NAMALWA (cell line): ENCODE results near the gene KCMF1.

Experiments used
- DNase-seq: peaks from one replicate; pipeline ENCODE4 v3.0.0-alpha.2; 2015; ENCODE audit warnings: low spot score

Gene KCMF1

GRCh38 chr2:84956334-84957297 lies 14.3 kb upstream of the KCMF1 start:
- DNase-seq = no peak

- DNase-seq = no peak
These were observed 13.2 kb upstream of the KCMF1 start for GRCh38 chr2:84957771-84958134.

GRCh38 chr2:84958135-84959059 lies 12.6 kb upstream of the KCMF1 start:
- no peak for DNase-seq

DNA sequence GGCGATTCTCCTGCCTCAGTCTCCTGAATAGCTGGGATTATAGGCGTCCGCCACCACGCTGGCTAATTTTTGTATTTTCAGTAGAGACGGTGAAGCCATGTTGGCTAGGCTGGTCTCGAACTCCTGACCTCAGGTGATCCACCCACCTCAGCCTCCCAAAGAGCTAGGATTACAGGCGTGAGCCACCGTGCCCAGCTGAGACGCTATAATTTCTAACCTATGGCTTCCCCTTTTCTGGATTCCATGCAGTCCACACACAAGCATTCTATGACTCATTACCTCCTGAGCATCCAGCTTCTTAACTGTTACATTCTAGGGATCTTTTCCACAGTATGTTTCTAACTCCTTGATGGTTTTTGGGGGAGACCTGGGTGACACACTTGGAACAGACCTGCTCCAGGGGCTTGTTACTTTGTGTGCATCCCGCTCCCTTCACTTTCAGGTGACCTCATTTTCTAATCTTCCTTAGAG lies 11.8 kb upstream of the KCMF1 start:
- no peak for DNase-seq

GRCh38 chr2:84959566-84960506 lies 11.1 kb upstream of the KCMF1 start:
- no peak for DNase-seq

- DNase-seq = no peak
These were observed 8.0 kb upstream of the KCMF1 start for GRCh38 chr2:84962917-84963316.

- DNase-seq = no peak
These were observed 7.7 kb upstream of the KCMF1 start for GRCh38 chr2:84963323-84963691.

GRCh38 chr2:84963692-84964405 lies 7.1 kb upstream of the KCMF1 start:
- no peak for DNase-seq

DNA sequence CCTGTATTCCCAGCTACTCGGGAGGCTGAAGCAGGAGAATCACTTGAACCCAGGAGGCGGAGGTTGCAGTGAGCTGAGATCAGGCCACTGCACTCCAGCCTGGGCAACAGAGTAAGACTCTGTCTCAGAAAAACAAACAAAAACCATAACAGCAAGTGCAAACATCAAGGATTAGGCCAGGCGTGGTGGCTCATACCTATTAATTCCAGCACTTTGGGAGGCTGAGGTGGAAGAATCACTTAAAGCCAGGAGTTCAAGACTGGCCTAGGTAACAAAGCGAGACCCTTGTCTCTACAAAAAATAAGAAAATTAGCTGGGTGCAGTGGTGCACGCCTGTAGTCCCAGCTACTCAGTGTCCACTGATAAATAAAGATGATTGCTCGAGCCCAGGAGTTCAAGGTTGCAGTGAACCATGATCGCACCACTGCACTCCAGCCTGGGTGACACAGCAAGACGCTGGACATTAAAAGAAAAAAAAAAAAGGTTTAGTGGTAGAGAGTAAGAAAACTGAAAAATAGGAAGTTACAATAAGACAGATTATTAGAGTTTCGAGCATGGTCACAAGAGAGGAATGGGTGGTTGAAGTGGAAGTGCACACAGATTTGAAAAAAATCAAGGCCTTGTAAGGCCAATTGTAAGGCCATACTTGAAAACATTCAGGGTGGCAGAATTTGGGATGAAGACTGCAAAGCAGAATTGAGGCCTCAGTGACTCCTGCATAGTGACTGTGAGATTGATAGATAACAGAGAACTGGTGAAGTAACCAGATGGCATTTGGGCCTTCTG lies 6.4 kb upstream of the KCMF1 start:
- no peak for DNase-seq

DNA sequence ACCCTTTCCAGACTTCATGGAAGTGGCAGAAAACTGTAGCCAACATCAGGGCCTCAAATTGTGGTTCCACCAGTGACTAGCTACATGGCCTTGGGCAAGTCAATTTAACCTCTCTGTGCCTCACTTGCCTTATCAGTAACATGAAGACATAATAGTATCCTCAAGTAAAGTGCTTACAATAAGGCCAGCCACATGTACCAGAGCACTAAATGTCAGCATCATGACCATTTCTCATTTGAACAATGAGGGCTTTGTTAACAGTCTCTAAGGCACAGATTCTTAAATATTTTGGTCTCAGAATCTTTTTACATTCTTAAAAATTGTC lies 5.8 kb upstream of the KCMF1 start:
- DNase-seq = no peak

DNA sequence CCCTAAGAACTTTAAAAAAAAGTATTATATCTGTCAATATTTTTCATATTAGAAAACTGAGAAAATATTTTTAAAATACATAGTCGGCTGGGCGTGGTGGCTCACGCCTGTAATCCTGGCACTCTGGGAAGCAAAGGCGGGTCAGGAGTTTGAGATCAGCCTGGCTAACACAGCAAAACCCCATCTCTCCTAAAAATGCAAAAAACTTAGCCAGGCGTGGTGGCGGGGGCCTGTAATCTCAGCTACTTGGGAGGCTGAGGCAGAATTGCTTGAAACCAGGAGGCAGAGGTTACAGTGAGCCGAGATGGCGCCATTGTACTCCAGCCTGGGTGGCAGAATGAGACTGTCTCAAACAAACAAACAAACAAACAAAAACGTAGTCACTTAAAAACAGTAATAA lies 5.1 kb upstream of the KCMF1 start:
- DNase-seq = no peak

GRCh38 chr2:84966731-84967130 lies 4.2 kb upstream of the KCMF1 start:
- no peak for DNase-seq

DNA sequence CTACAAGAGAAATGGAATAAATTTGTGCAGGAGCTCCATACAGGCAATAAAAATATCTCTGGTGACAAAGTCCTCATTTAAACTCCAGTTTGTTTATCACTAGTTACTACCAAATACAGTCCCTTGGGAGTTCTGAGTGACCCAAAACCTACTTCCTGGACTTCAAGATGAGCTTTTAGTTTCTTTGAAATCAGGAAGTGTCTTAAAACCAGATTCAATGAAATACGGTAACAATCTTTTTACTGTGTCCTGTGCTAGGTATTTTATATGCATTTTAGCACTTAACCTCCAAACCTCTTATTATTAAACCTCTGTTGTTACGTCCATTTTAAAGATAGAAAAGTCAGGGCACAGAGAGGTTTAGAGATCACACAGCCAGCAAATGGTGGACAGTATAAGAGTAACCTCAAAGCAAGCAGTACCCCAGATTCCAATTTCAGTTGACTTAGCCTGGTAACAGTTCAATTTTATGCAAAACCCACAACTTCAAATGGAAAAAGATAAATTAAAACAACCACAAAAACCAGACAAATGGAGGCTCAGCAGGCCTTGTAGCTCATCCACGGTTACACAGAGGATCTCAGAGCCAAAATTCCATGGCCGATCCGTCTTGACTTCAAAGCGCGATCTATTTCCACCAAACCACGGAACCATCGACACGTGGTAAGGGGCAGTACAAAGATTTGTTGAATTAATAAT lies 1.3 kb upstream of the KCMF1 start:
- peak; percentile 67 for DNase-seq

DNA sequence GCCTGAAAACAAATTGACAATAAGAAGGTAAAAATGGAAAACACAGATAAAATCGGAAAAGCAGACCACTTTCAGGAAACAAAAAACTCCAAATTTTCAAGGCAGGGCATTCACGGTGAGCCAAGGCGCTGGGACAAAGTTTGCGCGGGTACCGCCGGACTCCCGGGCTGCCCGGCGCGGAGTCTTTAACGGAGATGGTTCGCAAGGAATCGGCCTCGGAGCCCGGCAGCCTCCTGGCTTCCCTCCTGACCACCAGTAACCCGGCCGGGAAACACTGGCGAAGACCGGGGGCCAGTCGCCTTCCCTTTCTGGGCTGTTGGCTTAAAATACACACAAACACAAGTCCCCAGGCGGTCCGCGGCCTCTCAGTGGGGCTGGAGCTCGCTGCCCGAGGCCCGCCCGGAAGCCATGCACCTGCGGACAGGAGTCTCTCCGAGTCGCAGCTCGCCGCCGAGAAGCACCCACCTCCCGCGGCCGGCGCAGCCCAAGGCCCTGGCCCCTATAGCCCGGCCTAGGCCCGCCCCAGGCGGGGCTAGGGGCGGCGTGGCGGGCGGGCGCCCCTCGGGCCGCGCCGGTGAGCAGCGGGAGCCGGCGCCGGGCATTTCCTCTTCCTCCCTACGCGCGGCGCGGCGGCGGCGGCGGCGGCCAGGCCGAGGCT lies 622 bp upstream of the KCMF1 start:
- peak; percentile 69 for DNase-seq

- peak; percentile 71 for DNase-seq
These were observed 697 bp downstream of the KCMF1 start for GRCh38 chr2:84971510-84972206.

GRCh38 chr2:84972207-84972783 lies 1.3 kb downstream of the KCMF1 start:
- no peak for DNase-seq

DNA sequence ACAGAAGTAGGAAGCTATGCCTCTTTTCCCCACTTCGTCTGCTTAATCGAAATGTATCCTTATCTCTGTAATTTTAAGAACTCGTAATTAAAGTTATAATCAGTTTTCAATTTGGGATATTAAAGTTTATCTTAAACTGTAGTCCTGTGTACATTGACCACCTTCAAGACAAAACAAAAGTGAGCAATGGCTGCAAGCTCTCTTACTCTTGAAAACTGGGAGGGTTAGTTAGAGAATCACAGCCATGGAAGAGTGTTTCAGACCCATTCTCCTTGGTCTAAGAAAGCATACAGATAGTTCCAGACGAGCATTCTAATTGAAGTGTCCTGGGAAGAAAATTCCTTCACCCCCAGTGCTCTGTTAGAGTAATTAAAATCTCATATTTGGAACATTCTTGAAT lies 2.0 kb downstream of the KCMF1 start:
- peak; percentile 45 for DNase-seq
